K562 (cell line): ENCODE results near the gene SLC30A10. TPM values are rescaled to one million over a fixed set of nuclear protein-coding genes. Genes with fewer than 3 reads are reported as not detected.

Experiments
- ATAC-seq: fragments of 200-7000 bp; cut with Tn5 transposase; 3 replicates; pipeline ENCODE4 v1.9.1; 2020; ENCODE audit warnings: moderate library complexity
- BruUV-seq: library from RNA; stranded (reverse); fragments of 400-500 nt; replicated peaks from 2 replicates; lab custom pipeline; 2021; lab: Mats Ljungman, UMichigan
- CTCF ChIA-PET: fragments of 300-600 bp; formaldehyde crosslinking; extraction: SDS; loops from one replicate; lab custom pipeline; 2021; ENCODE audit warnings: low intra/inter-chr PET ratio; lab: Yijun Ruan, JAX
- POLR2A ChIA-PET: fragments of 300-600, 350-650 bp; sonication (Branson Sonifier 250); formaldehyde crosslinking; extraction: SDS; loops from one replicate; lab custom pipeline; 2021; ENCODE audit warnings: antibody characterized with exemption, inconsistent platforms; lab: Yijun Ruan, JAX
- DNase-seq, 4 experiments: peaks; one replicate each; pipeline versions ENCODE4 v3.0.0 to v3.0.0-alpha.2; 2011 to 2018; ENCODE audit warnings: low spot score in 3 of 4, mixed read lengths in 3 of 4; ENCODE audit errors: extremely low read depth in 1 of 4
- FAIRE-seq: peaks from 2 replicates; lab custom pipeline; 2011; peaks lifted over from hg19 to GRCh38; lab: Jason Lieb, UNC
- H2AFZ ChIP-seq: 2 replicates; pipeline ENCODE4 v1.6.0; 2011; ENCODE audit warnings: low read depth, low read length, control low read depth, inconsistent platforms
- H3K27ac ChIP-seq: fragments of 200-600 bp; 3 replicates; pipeline ENCODE4 v1.8.0; 2011; ENCODE audit warnings: low read depth, mild to moderate bottlenecking, control low read depth, inconsistent platforms, low read length, moderate library complexity, mixed read lengths; ENCODE audit errors: extremely low read depth
- H3K27me3 ChIP-seq, 2 experiments: fragments of 300-600 bp in 1 of 2; 2 replicates in 1 of 2; 3 replicates in 1 of 2; pipeline versions ENCODE4 v1.6.0 to v1.8.0; 2011; ENCODE audit warnings: inconsistent platforms in 2 of 2, low read length in 2 of 2, mild to moderate bottlenecking in 1 of 2, mixed read lengths in 1 of 2, moderate library complexity in 1 of 2; ENCODE audit not compliant: control insufficient read depth in 2 of 2, insufficient read depth in 2 of 2
- H3K36me3 ChIP-seq: fragments of 300-600 bp; 3 replicates; pipeline ENCODE4 v1.8.0; 2011; ENCODE audit warnings: mild to moderate bottlenecking, low read length, inconsistent platforms; ENCODE audit not compliant: control insufficient read depth, insufficient read depth
- H3K4me1 ChIP-seq, 2 experiments: fragments of 200-600 bp in 1 of 2; replicated peaks in 1 of 2; 2 replicates in 1 of 2; 3 replicates in 1 of 2; pipeline versions ENCODE4 v1.5.1 to v1.8.0; 2011; ENCODE audit warnings: inconsistent platforms in 2 of 2, low read length in 2 of 2, mild to moderate bottlenecking in 1 of 2, mixed read lengths in 1 of 2, moderate library complexity in 1 of 2; ENCODE audit not compliant: control insufficient read depth in 2 of 2, insufficient read depth in 2 of 2
- H3K4me2 ChIP-seq: 2 replicates; pipeline ENCODE4 v1.6.1; 2011; ENCODE audit warnings: low read length, control low read depth, inconsistent platforms, mixed read lengths; ENCODE audit not compliant: insufficient read depth
- H3K4me3 ChIP-seq: fragments of 200-600 bp; sonication (generic), shearing (Covaris generic); 2 replicates; pipeline ENCODE4 v1.5.1; 2016; ENCODE audit warnings: control low read depth, inconsistent platforms
- H3K79me2 ChIP-seq: fragments of 200-600 bp; 3 replicates; pipeline ENCODE4 v1.8.0; 2011; ENCODE audit warnings: low read length, inconsistent platforms; ENCODE audit not compliant: control insufficient read depth, insufficient read depth
- H3K9ac ChIP-seq, 2 experiments: 2 replicates each; pipeline versions ENCODE4 v1.6.0 to v1.6.1; 2011; ENCODE audit warnings: low read depth in 2 of 2, low read length in 2 of 2, control low read depth in 1 of 2, inconsistent platforms in 1 of 2, mild to moderate bottlenecking in 1 of 2, mixed read lengths in 1 of 2; ENCODE audit not compliant: insufficient read depth in 1 of 2
- H3K9me1 ChIP-seq: one replicate; pipeline ENCODE4 v1.6.0; 2011; ENCODE audit warnings: inconsistent platforms, mild to moderate bottlenecking, low read length, moderate library complexity; ENCODE audit not compliant: control insufficient read depth, insufficient read depth
- H3K9me3 ChIP-seq: replicated peaks from 2 replicates; pipeline ENCODE4 v1.5.1; 2011; ENCODE audit warnings: low read depth, low read length, inconsistent platforms; ENCODE audit not compliant: control insufficient read depth, insufficient read depth
- H4K20me1 ChIP-seq: replicated peaks from 2 replicates; pipeline ENCODE4 v1.6.1; 2011; ENCODE audit warnings: low read length, inconsistent platforms, mixed read lengths; ENCODE audit not compliant: control insufficient read depth, insufficient read depth
- DPF2 ChIP-seq: fragments of 450-650 bp; IDR thresholded peaks from 2 replicates; pipeline ENCODE4 v1.6.1; 2016
- FOXA1 ChIP-seq: fragments of 450-650 bp; IDR thresholded peaks from 2 replicates; pipeline ENCODE4 v1.6.1; 2016; ENCODE audit warnings: mild to moderate bottlenecking, borderline replicate concordance
- FOXJ3 ChIP-seq: sonication (generic); formaldehyde crosslinking; IDR thresholded peaks from 2 replicates; pipeline ENCODE4 v1.4.0; 2020; ENCODE audit warnings: mild to moderate bottlenecking, missing genetic modification reagents
- GATAD2A ChIP-seq: fragments of 450-650 bp; IDR thresholded peaks from 2 replicates; pipeline ENCODE4 v1.6.1; 2017
- HSF4 ChIP-seq: fragments of 250-450 bp; sonication (Bioruptor Pico); IDR thresholded peaks from 2 replicates; pipeline ENCODE4 v2.1.2; 2022; ENCODE audit warnings: mild to moderate bottlenecking, moderate library complexity, borderline replicate concordance
- MTA2 ChIP-seq: fragments of 450-650 bp; IDR thresholded peaks from 2 replicates; pipeline ENCODE4 v1.6.1; 2016; ENCODE audit warnings: low read depth
- NR4A1 ChIP-seq, 2 experiments: fragments of 250-450 bp in 1 of 2; fragments of 450-650 bp in 1 of 2; sonication (Bioruptor Pico) in 1 of 2; IDR thresholded peaks; 2 replicates each; pipeline versions ENCODE4 v1.4.0 to v1.6.1; 2016 to 2020; ENCODE audit warnings: mild to moderate bottlenecking in 2 of 2, missing compliant biosample characterization in 1 of 2, missing genetic modification characterization in 1 of 2, moderate library complexity in 1 of 2
- SIN3B ChIP-seq: fragments of 450-650 bp; IDR thresholded peaks from 2 replicates; pipeline ENCODE4 v1.6.1; 2017; ENCODE audit warnings: low read depth, mild to moderate bottlenecking, moderate library complexity
- TEAD4 ChIP-seq, 2 experiments: sonication (generic) in 1 of 2; formaldehyde crosslinking in 1 of 2; IDR thresholded peaks; 2 replicates each; pipeline versions ENCODE4 v1.6.1 to v1.8.0; 2012 to 2022; ENCODE audit warnings: borderline replicate concordance in 1 of 2, inconsistent platforms in 1 of 2, low read length in 1 of 2, mild to moderate bottlenecking in 1 of 2, missing genetic modification reagents in 1 of 2
- WGBS: fragments of 100-300 bp; shearing (Covaris generic); methylation state at CpG from one replicate; pipeline ENCODE4 v1.1.6; 2016; ENCODE audit warnings: low coverage, mixed read lengths; ENCODE audit not compliant: insufficient coverage; ENCODE audit errors: missing lambda C conversion rate; 5-methylcytosine and 5-hydroxymethylcytosine counted together
- in situ Hi-C: fragments of 300-500 bp; cut with MboI; formaldehyde crosslinking; loops from 4 replicates; pipeline ENCODE4 v1.15.0; 2018; ENCODE audit warnings: inconsistent platforms, mixed read lengths
- intact Hi-C: fragments of 100-400 bp; cut with micrococcal nuclease; formaldehyde crosslinking; loops from 2 replicates; pipeline ENCODE4 v1.14.2; 2022
- polyA plus RNA-seq, 8 experiments: library from polyadenylated mRNA; depleted of rRNA in 4 of 8; stranded (reverse) in 5 of 8; unstranded in 3 of 8; fragments of >200 nt; fragmentation: Nextera tagmentation in 2 of 8; fragmentation: Illumina TruSeq in 1 of 8; extraction: Ambion mirVana in 2 of 8; extraction: Trizol in 1 of 8; gene quantifications; 2 replicates each; pipeline versions ENCODE4 v1.2.1 to v1.2.3, GENCODE V29; 2011 to 2014; ENCODE audit warnings: inconsistent platforms in 1 of 8, missing spikeins in 1 of 8
- total RNA-seq, 7 experiments: library from RNA; depleted of rRNA in 6 of 7; stranded (reverse); fragments of >200 nt in 6 of 7; fragmentation: Illumina TruSeq in 2 of 7; extraction: Trizol in 2 of 7; gene quantifications; 2 replicates each; pipeline versions ENCODE4 v1.2.1 to v1.2.3, GENCODE V29; 2011 to 2021; ENCODE audit warnings: low replicate concordance in 1 of 7
- TF ChIP-seq, protein P1 (sequence below): sonication (generic); formaldehyde crosslinking; IDR thresholded peaks from 2 replicates; pipeline ENCODE4 v1.8.1; 2023; ENCODE audit warnings: mild to moderate bottlenecking, missing genetic modification reagents, moderate library complexity

The SLC30A10 gene
- total and polyA plus RNA-seq, 9 of the 15 experiments (the other 6 are each of a cell fraction or from before 2014, with no cell fraction given), result 2.6 to 11.3 (median 7.1) TPM

DNA sequence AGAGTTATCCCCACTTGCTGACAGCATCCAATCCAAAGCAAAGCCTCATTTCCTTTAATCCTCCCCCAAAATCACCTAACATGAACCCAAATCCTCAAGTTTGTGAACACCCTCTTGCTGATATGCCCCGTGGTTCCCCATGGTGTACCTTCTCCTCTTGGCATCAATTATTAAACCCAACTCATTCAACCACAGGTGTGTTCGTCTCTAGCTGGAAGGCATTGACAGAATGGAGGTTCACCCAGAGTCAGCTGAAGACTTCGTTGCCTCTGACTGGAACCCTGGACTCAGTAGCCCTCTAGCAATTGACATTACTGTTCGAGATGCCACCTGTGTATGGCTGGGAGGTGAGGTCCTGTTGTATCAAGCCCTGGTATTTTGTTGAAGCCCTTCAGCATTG is 22.8 kb downstream of the SLC30A10 start:
- no peak for FAIRE-seq
- TF ChIP-seq GATAD2A, result 0 out of 2 replicates have a peak, but pooled peaks have one; percentile 22
- TF ChIP-seq FOXJ3, result no peak
- TF ChIP-seq DPF2, result no peak
- TF ChIP-seq, protein P1, sequence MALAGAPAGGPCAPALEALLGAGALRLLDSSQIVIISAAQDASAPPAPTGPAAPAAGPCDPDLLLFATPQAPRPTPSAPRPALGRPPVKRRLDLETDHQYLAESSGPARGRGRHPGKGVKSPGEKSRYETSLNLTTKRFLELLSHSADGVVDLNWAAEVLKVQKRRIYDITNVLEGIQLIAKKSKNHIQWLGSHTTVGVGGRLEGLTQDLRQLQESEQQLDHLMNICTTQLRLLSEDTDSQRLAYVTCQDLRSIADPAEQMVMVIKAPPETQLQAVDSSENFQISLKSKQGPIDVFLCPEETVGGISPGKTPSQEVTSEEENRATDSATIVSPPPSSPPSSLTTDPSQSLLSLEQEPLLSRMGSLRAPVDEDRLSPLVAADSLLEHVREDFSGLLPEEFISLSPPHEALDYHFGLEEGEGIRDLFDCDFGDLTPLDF, result 0 out of 2 replicates have a peak, but pooled peaks have one; percentile 58
- TF ChIP-seq FOXA1, result no peak
- no peak for TF ChIP-seq TEAD4 (IDR thresholded peaks at IDR 0.05; ENCODE audit: low read length)
- TF ChIP-seq TEAD4 (CRISPR knock-in tag; IDR thresholded peaks at IDR 0.05; ENCODE audit: borderline replicate concordance), result no peak
- no peak for TF ChIP-seq MTA2
- TF ChIP-seq NR4A1 (CRISPR knock-in tag; IDR thresholded peaks at IDR 0.05), result no peak
- 0 out of 2 replicates have a peak, but pooled peaks have one; percentile 21 for TF ChIP-seq NR4A1 (tag; IDR thresholded peaks at IDR 0.05)
- 0 out of 2 replicates have a peak, but pooled peaks have one; percentile 59 for TF ChIP-seq HSF4 (CRISPR knock-in tag)
- TF ChIP-seq SIN3B, result no peak
- H3K9ac ChIP-seq, result peak overlapping the region in 1 of 2 experiments; percentile 53; a peak in 1 of 4 replicates
- no peaks in the 10 kb centered on the region for H3K79me2 ChIP-seq
- in situ Hi-C loops, result no loop called here
- WGBS, result 75% methylated on average over 4 of the region's 4 CpGs
- peaks cover 51 to 81% of the 10 kb centered on the region in 2 experiments for H3K4me1 ChIP-seq
- 0 out of 3 replicates have a peak, but pooled peaks cover under 1% of the 10 kb centered on the region for H3K36me3 ChIP-seq
- DNase-seq, result no peak
- no peaks in the 10 kb centered on the region for H3K27me3 ChIP-seq
- intact Hi-C loops, result no loop called here
- H3K9me1 ChIP-seq, result no peaks in the 10 kb centered on the region
- H3K27ac ChIP-seq, result peak overlapping the region; percentile 79
- ATAC-seq, result no peak
- CTCF ChIA-PET, result no interaction called here
- 0 out of 2 replicates have a peak, but pooled peaks cover 3% of the 10 kb centered on the region for H3K9me3 ChIP-seq
- H2AFZ ChIP-seq, result peak overlapping the region; percentile 74
- no peak overlapping the region for H3K4me2 ChIP-seq
- POLR2A ChIA-PET, result interaction anchor here (0.9 kb wide), 1 partner anchor 12 kb away, joined by 3 read pairs; no protein-coding TSS in a partner anchor
- no peak overlapping the region for H3K4me3 ChIP-seq
- no peaks in the 10 kb centered on the region for H4K20me1 ChIP-seq
- BruUV-seq, result no TSS peak
